GM18861 (cell line): ENCODE measurements around the gene TXLNB.
"Not testable (repeated sequence)": the region's sequence is repeated elsewhere in the genome, so short reads cannot be mapped to it uniquely, and the experiment has no call there.

Source experiments
- ATAC-seq: cut with Tn5 transposase; IDR thresholded peaks from one replicate; pipeline ENCODE4 v1.9.1; 2021; ENCODE audit not compliant: unreplicated experiment

Gene TXLNB

GRCh38 chr6:139311831-139312230, 20.0 kb upstream of the TXLNB start:
- no peak for ATAC-seq

GRCh38 chr6:139308936-139309603, 17.3 kb upstream of the TXLNB start:
- no peak for ATAC-seq

GRCh38 chr6:139308286-139308916, 16.6 kb upstream of the TXLNB start:
- peak; percentile 74 for ATAC-seq

GRCh38 chr6:139306291-139306981, 14.6 kb upstream of the TXLNB start:
- no peak for ATAC-seq

GRCh38 chr6:139303185-139303584, 11.4 kb upstream of the TXLNB start:
- ATAC-seq: no peak

- no peak for ATAC-seq
These were observed 6.1 kb upstream of the TXLNB start for GRCh38 chr6:139297921-139298320.

- ATAC-seq: no peak
These were observed 5.1 kb upstream of the TXLNB start for GRCh38 chr6:139296927-139297326.

GRCh38 chr6:139295901-139296300, 4.1 kb upstream of the TXLNB start:
- no peak for ATAC-seq

GRCh38 chr6:139294090-139294489, 2.3 kb upstream of the TXLNB start:
- ATAC-seq: no peak

- ATAC-seq: not testable (repeated sequence)
These were observed 1.4 kb upstream of the TXLNB start for GRCh38 chr6:139293230-139293629.

- peak; percentile 83 for ATAC-seq
These were observed 949 bp downstream of the TXLNB start for GRCh38 chr6:139290787-139291311.

GRCh38 chr6:139289233-139289632, 2.6 kb downstream of the TXLNB start:
- no peak for ATAC-seq

GRCh38 chr6:139288496-139289040, 3.2 kb downstream of the TXLNB start:
- no peak for ATAC-seq

- ATAC-seq: no peak
These were observed 3.9 kb downstream of the TXLNB start for GRCh38 chr6:139287868-139288267.

GRCh38 chr6:139286438-139286837, 5.4 kb downstream of the TXLNB start:
- ATAC-seq: not testable (repeated sequence)

GRCh38 chr6:139285590-139285989, 6.2 kb downstream of the TXLNB start:
- ATAC-seq: no peak

GRCh38 chr6:139284789-139285188, 7.0 kb downstream of the TXLNB start:
- no peak for ATAC-seq

GRCh38 chr6:139282684-139283083, 9.1 kb downstream of the TXLNB start:
- ATAC-seq: no peak

- ATAC-seq: no peak
These were observed 13.6 kb downstream of the TXLNB start for GRCh38 chr6:139278190-139278589.

GRCh38 chr6:139277587-139277986, 14.2 kb downstream of the TXLNB start:
- no peak for ATAC-seq

- no peak for ATAC-seq
These were observed 14.6 kb downstream of the TXLNB start for GRCh38 chr6:139277161-139277560.
